HFF-Myc (cell line): ENCODE results near the gene NMT1.

Source experiments
- DNase-seq: peaks from one replicate; pipeline ENCODE4 v3.0.0-alpha.2; 2011; ENCODE audit warnings: low read depth; ENCODE audit errors: extremely low read depth
- H3K4me3 ChIP-seq: replicated peaks from 2 replicates; pipeline ENCODE4 v1.5.1; 2011; ENCODE audit warnings: low read depth, mild to moderate bottlenecking, control low read depth, low read length
- CTCF ChIP-seq: IDR thresholded peaks from 2 replicates; pipeline ENCODE4 v1.5.1; 2012; ENCODE audit warnings: mild to moderate bottlenecking, low read depth, low read length, control low read depth; ENCODE audit errors: missing control alignments

NMT1 gene

GRCh38 chr17:45104029-45104428 lies 42.9 kb downstream of the NMT1 start:
- H3K4me3 ChIP-seq = no peak overlapping the region
- no peak for DNase-seq
- TF ChIP-seq CTCF = no peak

- TF ChIP-seq CTCF = no peak
- H3K4me3 ChIP-seq = no peak overlapping the region
- no peak for DNase-seq
Measured at GRCh38 chr17:45104497-45104896, 43.4 kb downstream of the NMT1 start.

GRCh38 chr17:45104907-45105624 lies 43.9 kb downstream of the NMT1 start:
- no peak for TF ChIP-seq CTCF
- no peak for DNase-seq
- no peak overlapping the region for H3K4me3 ChIP-seq

- no peak for DNase-seq
- no peak for TF ChIP-seq CTCF
- H3K4me3 ChIP-seq = no peak overlapping the region
Measured at GRCh38 chr17:45106096-45106495, 45.0 kb downstream of the NMT1 start.

- no peak for DNase-seq
- no peak overlapping the region for H3K4me3 ChIP-seq
- no peak for TF ChIP-seq CTCF
Measured at GRCh38 chr17:45106582-45106981, 45.5 kb downstream of the NMT1 start.

- no peak for TF ChIP-seq CTCF
- DNase-seq = no peak
- no peak overlapping the region for H3K4me3 ChIP-seq
Measured at GRCh38 chr17:45107293-45108010, 46.3 kb downstream of the NMT1 start.
